Fibroblast of lung (primary cell): ENCODE results near the gene OBSCN. TPM values are rescaled to one million over a fixed set of nuclear protein-coding genes. Genes with fewer than 3 reads are reported as not detected.

ENCODE experiments used
- DNase-seq, 2 donors: peaks; one replicate each; pipeline versions ENCODE4 v3.0.0 to v3.0.0-alpha.2; 2010; ENCODE audit warnings: low read depth in 2 of 2
- H2AFZ ChIP-seq: 2 replicates; pipeline ENCODE4 v1.5.1; 2012; ENCODE audit warnings: low read length, control low read depth, inconsistent platforms
- H3K27ac ChIP-seq: 2 replicates; pipeline ENCODE4 v1.5.1; 2011; ENCODE audit warnings: low read length, control low read depth; ENCODE audit not compliant: insufficient read depth
- H3K27me3 ChIP-seq: 2 replicates; pipeline ENCODE4 v1.5.1; 2011; ENCODE audit warnings: mild to moderate bottlenecking, low read length; ENCODE audit not compliant: control insufficient read depth, insufficient read depth
- H3K36me3 ChIP-seq: 2 replicates; pipeline ENCODE4 v1.5.1; 2011; ENCODE audit warnings: low read length; ENCODE audit not compliant: control insufficient read depth, insufficient read depth
- H3K4me1 ChIP-seq: 2 replicates; pipeline ENCODE4 v1.5.1; 2011; ENCODE audit warnings: low read length; ENCODE audit not compliant: control insufficient read depth, insufficient read depth; ENCODE audit errors: extremely low read depth
- H3K4me2 ChIP-seq: 2 replicates; pipeline ENCODE4 v1.5.1; 2011; ENCODE audit warnings: low read length, control low read depth; ENCODE audit not compliant: insufficient read depth; ENCODE audit errors: extremely low read depth
- H3K4me3 ChIP-seq, 4 experiments: fragments of 200-600 bp in 1 of 4; sonication (generic) in 1 of 4; replicated peaks in 1 of 4; 2 replicates each; pipeline ENCODE4 v1.5.1; 2011 to 2016; ENCODE audit warnings: low read length in 4 of 4, low read depth in 3 of 4, mild to moderate bottlenecking in 3 of 4, control low read depth in 2 of 4, inconsistent platforms in 1 of 4, mixed read lengths in 1 of 4; ENCODE audit not compliant: insufficient read depth in 1 of 4; ENCODE audit errors: control extremely low read depth in 1 of 4
- H3K79me2 ChIP-seq: 2 replicates; pipeline ENCODE4 v1.5.1; 2012; ENCODE audit warnings: mild to moderate bottlenecking, low read length, inconsistent platforms; ENCODE audit not compliant: control insufficient read depth, insufficient read depth
- H3K9ac ChIP-seq: 2 replicates; pipeline ENCODE4 v1.5.1; 2011; ENCODE audit warnings: mild to moderate bottlenecking, low read length, control low read depth; ENCODE audit not compliant: insufficient read depth
- H3K9me3 ChIP-seq: 2 replicates; pipeline ENCODE4 v1.5.1; 2012; ENCODE audit warnings: low read depth, low read length; ENCODE audit not compliant: control insufficient read depth, insufficient read depth
- H4K20me1 ChIP-seq: 2 replicates; pipeline ENCODE4 v1.5.1; 2011; ENCODE audit warnings: low read length; ENCODE audit not compliant: control insufficient read depth, insufficient read depth; ENCODE audit errors: extremely low read depth
- CTCF ChIP-seq, 2 donors: IDR thresholded peaks in 1 of 2; conservative IDR thresholded peaks in 1 of 2; 1 replicate in 1 of 2; 2 replicates in 1 of 2; pipeline ENCODE4 v1.5.1; 2011 to 2012; ENCODE audit warnings: low read length in 2 of 2, control low read depth in 1 of 2, inconsistent platforms in 1 of 2, low read depth in 1 of 2, mild to moderate bottlenecking in 1 of 2
- EZH2 ChIP-seq: IDR thresholded peaks from 2 replicates; pipeline ENCODE4 v1.5.1; 2012; ENCODE audit warnings: low read length, control low read depth, mild to moderate bottlenecking; ENCODE audit errors: missing control alignments
- polyA plus RNA-seq, 2 donors: library from polyadenylated mRNA; depleted of rRNA in 1 of 2; stranded (reverse) in 1 of 2; unstranded in 1 of 2; fragments of >200 nt; gene quantifications; 2 replicates each; pipeline ENCODE4 v1.2.1, GENCODE V29; 2011 to 2012; ENCODE audit warnings: missing spikeins in 1 of 2
- total RNA-seq: library from RNA; depleted of rRNA; stranded (reverse); fragments of >200 nt; gene quantifications from 2 replicates; pipeline ENCODE4 v1.2.1, GENCODE V29; 2014

OBSCN gene
- total and polyA plus RNA-seq, 2 donors (not counting 1 experiment from before 2014, with no cell fraction given): 0.87 to 16.8 TPM

DNA sequence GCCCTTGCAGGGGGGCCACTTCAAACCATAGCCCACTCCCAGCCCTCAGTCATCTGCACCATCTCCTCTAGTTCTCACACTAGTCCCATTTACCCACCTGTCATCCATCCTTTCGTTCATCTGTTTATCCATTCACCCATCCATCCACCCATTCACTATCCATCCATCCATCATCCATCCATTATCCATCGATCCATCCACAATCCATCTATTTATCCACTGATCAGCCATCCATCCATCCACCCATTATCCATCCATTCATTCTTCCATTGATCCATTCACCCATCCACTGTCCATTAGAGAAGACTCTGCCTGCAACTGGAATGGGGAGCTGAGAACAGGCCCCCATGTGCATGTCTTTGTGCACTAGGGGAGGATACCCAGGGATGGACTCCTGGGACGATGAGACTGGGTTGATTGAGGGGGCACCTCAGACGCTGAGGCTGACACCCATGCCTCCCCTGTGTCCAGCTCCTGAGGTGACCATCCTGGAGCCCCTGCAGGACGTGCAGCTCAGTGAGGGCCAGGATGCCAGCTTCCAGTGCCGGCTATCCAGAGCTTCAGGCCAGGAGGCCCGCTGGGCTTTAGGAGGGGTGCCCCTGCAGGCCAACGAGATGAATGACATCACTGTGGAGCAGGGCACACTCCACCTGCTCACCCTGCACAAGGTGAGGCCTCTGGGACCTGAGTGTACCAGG lies 100.9 kb downstream of the OBSCN start:
- DNase-seq: no peak
- Histone ChIP-seq H3K4me1 (no peaks in the 10 kb centered on the region), H3K4me2 (no peak overlapping the region), H3K27ac (no peak overlapping the region), H3K79me2 (no peaks in the 10 kb centered on the region), H3K9ac (no peak overlapping the region), H4K20me1 (no peaks in the 10 kb centered on the region), H3K27me3 (no peaks in the 10 kb centered on the region), H3K36me3 (no peaks in the 10 kb centered on the region), H3K4me3 (no peak overlapping the region), H3K9me3 (no peaks in the 10 kb centered on the region), H2AFZ (no peak overlapping the region)
- no peak for TF ChIP-seq EZH2
- no peak for TF ChIP-seq CTCF (conservative IDR thresholded peaks at IDR 0.05 in 1 of 2, IDR thresholded peaks at IDR 0.05 in 1 of 2; ENCODE audit: low read depth in 1 of 2, low read length in 2 of 2)

DNA sequence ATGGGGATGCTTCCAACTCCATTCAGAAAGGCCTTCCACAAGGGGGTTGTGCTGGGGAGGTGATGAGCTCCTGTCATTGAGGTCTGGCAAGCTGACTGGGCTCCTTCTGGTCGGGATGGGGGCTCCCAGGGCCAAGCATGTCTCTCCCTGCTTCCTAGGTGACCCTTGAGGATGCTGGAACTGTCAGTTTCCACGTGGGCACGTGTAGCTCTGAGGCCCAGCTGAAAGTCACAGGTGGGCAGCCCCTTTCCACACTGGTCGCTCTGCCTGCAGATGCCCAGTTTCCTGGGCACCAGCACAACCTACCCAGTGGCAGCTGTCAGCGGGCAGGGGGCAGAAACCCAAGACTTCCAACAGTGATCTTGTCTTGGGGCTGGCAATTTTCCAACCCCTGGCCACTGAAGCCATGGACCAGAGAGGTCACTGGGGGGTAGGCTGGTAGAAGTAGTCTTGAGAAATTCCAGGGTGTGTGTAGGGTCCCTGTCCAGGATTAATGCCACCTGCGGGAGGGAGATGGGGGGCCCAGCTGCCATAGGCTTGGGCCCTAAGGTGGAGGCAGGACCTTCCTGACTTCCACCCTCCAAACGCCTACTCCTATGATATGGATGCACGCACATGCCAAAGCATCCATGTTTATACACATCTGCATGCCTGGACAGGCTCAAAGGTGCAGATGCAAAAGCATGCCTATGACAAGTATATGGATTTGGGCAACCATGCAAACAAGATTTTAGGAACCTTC lies 101.7 kb downstream of the OBSCN start:
- Histone ChIP-seq H2AFZ (no peak overlapping the region), H3K36me3 (no peaks in the 10 kb centered on the region), H3K27ac (no peak overlapping the region), H3K4me3 (no peak overlapping the region), H3K4me2 (no peak overlapping the region), H3K9ac (no peak overlapping the region), H3K9me3 (no peaks in the 10 kb centered on the region), H3K79me2 (no peaks in the 10 kb centered on the region), H4K20me1 (no peaks in the 10 kb centered on the region), H3K27me3 (no peaks in the 10 kb centered on the region), H3K4me1 (no peaks in the 10 kb centered on the region)
- TF ChIP-seq EZH2 (no peak), CTCF (conservative IDR thresholded peaks at IDR 0.05 in 1 of 2, IDR thresholded peaks at IDR 0.05 in 1 of 2; ENCODE audit: low read depth in 1 of 2, low read length in 2 of 2) (no peak)
- DNase-seq: no peak

DNA sequence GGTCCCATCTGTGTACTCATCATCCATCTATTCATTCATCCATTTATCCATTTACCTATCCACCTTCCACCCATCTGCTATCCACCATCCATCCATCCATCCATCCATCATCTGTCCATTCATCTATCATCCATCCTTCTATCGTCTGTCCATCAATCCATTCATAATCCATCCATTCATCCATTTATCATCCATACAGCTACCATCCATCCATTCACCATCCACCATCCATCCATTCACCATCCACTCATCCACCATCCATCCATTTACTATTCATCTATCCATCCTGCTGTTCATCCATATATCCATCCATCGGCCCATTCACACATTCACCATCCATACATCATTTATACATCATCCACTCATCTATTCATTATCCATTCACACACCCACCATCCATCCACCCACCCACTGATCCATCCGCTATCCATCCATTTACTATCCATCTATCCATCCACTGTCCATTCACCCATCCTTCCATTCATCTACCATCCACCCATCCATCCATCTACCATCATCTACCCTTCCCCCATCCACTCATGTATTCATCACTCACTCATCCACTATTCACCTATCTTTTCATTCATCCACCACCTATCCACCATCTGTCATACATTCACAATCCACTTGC lies 102.4 kb downstream of the OBSCN start:
- no peak overlapping the region for H3K4me2 ChIP-seq
- no peak for DNase-seq
- H4K20me1 ChIP-seq: no peaks in the 10 kb centered on the region
- no peaks in the 10 kb centered on the region for H3K9me3 ChIP-seq
- no peak overlapping the region for H2AFZ ChIP-seq
- no peak overlapping the region for H3K4me3 ChIP-seq
- H3K9ac ChIP-seq: no peak overlapping the region
- no peaks in the 10 kb centered on the region for H3K79me2 ChIP-seq
- H3K27ac ChIP-seq: no peak overlapping the region
- no peaks in the 10 kb centered on the region for H3K4me1 ChIP-seq
- no peak for TF ChIP-seq EZH2
- no peak for TF ChIP-seq CTCF (conservative IDR thresholded peaks at IDR 0.05 in 1 of 2, IDR thresholded peaks at IDR 0.05 in 1 of 2; ENCODE audit: low read depth in 1 of 2, low read length in 2 of 2)
- no peaks in the 10 kb centered on the region for H3K27me3 ChIP-seq
- no peaks in the 10 kb centered on the region for H3K36me3 ChIP-seq
